ENCODE data around the gene NLRC3.
A peak's percentile ranks its signal among the peaks of the same experiment; 100 is the strongest.
"Not testable (repeated sequence)": the region's sequence is repeated elsewhere in the genome, so short reads cannot be mapped to it uniquely, and the experiment has no call there.

The NLRC3 gene

GRCh38 chr16:3510416-3510815 lies 66.8 kb downstream of the NLRC3 start:
- DNase-seq, result no peak

DNA sequence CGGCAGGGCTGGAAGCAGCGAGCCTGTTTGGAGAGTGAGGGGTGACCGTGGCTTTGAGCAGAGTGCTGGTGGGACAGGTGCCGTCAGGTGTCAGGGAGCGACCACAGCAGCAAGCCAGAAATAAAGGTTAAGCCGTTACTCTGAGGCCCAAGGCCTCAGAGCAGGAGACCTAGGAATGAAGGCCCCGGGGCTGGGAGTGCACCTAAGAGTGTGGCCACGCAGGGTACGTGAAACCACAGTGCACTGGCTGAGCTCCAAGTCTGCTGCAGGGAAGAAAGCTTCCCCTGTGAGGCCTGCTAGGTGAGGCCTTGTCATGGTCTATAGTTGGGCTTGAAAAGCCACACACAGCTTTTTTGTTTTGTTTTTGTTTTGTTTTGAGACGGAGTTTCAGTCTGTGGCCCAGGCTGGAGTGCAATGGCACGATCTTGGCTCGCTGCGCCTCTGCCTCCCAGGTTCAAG lies 67.7 kb downstream of the NLRC3 start:
- DNase-seq, result no peak

DNA sequence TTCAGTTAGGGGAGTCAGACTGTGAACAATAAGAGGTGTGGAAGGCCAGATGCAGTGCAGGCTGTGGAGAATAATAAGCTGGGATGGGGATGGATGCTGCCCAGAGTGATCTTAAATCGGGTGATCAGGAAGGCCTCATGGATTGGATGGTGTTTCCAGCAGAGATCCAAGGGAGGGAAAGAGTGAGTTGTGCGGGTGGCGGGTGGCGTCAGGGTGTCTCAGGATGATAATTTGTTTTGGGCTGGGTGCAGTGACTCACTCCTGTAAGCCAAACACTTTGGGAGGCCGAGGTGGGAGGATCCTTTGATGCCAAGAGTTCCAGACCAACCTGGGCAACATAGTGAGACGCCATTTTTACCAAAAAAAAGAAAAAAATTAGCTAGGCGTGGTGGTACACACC lies 68.5 kb downstream of the NLRC3 start:
- DNase-seq, result no peak

DNA sequence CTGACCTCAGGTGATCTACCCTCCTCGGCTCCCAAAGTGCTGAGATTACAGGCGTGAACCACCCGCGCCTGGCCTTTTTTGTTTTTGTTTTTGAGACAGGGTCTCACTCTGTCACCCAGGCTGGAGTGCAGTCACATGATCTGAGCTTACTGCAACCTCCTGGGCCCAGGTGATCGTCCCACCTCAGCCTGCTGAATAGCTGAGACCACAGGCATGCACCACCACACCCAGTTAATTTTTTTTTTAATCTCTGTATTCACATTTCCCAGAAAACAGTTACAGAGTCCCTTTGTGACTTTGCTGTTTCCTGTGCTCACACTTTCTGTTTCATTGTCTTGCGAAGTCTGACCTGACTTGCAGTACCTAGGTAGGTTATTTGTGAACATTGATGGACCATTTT lies 73.7 kb downstream of the NLRC3 start:
- DNase-seq, result no peak

DNA sequence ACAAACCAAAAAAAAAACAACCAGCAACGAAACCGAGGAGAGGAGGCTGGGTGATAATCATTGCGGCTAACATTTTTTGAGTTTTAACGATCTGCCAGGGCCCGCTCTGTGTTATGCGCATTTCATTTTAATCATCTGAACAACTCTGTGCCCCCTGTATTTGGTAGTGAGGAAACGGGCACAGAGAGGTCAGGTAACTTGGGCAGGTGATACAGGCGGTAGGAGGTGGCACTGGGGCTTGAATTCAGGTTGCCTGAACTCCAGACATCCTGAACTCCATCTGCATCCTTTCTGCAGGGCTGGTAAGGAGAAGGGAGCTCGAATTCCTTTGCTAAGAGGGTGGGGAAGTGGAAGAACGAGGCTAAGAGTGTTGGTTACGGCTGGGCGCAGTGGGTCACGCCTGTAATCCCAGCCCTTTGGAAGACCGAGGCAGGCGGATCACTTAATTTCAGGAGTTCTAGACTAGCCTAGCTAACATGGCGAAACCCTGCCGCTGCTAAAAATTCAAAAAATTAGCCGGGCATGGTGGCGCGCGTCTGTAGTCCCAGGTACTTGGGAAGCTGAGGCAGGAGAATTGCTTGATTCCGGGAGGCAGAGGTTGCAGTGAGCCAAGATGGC lies 75.3 kb downstream of the NLRC3 start:
- peak in 1 of 2 experiments; percentile 71 for DNase-seq

DNA sequence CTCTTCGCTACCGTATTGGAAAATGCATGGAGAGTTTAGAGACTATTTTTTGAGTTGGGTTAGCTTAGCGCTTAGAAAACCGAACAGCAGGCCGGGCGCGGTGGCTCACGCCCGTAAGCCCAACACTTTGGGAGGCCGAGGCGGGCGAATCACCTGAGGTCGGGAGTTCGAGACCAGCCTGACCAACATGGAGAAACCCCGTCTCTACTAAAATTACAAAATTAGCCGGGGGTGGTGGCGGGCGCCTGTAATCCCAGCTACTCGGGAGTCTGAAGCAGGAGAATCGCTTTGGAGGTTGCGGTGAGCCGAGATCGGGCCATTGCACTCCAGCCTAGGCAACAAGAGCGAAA lies 75.8 kb downstream of the NLRC3 start:
- DNase-seq, result not testable (repeated sequence)

DNA sequence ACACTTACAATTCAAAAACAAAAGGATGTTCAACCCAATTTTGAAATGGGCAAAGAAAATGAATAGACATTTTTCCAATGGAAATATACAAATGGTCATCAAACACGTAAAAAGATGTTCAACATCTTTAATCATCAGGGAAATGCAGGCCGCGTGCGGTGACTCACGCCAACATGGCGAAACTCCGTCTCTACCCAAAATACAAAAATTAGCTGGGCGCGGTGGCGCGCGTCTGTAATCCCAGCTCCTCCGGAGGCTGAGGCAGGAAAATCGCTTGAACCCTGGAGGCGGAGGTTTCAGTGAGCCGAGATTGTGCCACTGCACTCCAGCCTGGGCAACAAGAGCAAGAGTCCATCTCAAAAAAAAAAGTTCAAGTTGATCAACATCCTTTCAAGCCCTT lies 78.2 kb downstream of the NLRC3 start:
- no peak for DNase-seq

GRCh38 chr16:3497771-3498170 lies 79.4 kb downstream of the NLRC3 start:
- DNase-seq, result no peak

DNA sequence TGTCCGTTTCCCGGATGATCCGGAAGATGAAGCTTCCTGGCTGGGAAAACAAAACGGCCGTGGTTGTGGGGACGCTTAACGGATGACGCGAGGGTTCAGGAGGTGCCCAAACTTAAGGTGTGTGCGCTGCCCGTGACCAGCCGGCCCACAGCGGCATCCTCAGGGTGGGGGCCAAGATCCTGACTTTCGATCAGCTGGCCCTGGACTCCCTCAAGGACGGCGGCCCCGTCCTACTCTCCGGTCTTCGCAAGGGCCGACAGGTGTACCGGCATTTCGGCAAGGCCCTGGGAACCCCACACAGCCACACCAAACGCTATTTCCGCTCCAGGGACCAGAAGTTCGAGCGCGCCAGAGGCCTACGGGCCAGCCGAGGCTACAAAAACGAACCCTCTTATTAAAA lies 80.8 kb downstream of the NLRC3 start:
- no peak for DNase-seq

DNA sequence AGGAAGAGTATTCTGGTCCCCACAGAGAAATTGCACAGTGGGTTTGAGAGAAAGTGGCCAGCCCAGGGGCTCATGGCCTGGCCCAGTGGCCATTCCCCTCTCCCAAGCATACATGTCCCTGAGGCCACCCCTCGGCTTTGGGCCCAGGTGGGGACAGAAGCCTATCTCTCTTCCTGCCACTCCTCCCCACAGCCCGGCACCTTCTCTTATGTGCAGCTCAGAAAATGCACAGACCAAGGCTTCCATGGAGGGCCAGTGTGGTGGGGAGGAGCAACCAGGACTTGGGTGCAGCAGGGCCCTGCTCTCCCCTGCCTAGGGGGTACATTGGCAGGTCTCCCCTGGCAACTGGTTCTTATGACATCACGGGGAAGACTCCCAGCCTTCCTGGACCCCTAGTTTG lies 82.0 kb downstream of the NLRC3 start, which contains the start of gene C16orf90:
TSS of gene C16orf90 (minus strand) at position 314 of the 400 bp plus-strand sequence. CDS start at position 246, 68 bp downstream.
- DNase-seq, result no peak

GRCh38 chr16:3494386-3494973 lies 82.7 kb downstream of the NLRC3 start:
- DNase-seq, result no peak

GRCh38 chr16:3492356-3492755 lies 84.8 kb downstream of the NLRC3 start:
- no peak for DNase-seq

- no peak for DNase-seq
These were observed 86.1 kb downstream of the NLRC3 start for GRCh38 chr16:3490911-3491629.

Data from SW 1271 (cell line).